Right lobe of liver (tissue), 6 donors: ENCODE results near the gene CHI3L1. TPM values are rescaled to one million over a fixed set of nuclear protein-coding genes. Genes with fewer than 3 reads are reported as not detected.

Source experiments
- ATAC-seq, 4 donors: fragments of 200-7000 bp; cut with Tn5 transposase; one replicate each; pipeline ENCODE4 v1.9.1; 2020; ENCODE audit warnings: mild to moderate bottlenecking in 4 of 4, moderate library complexity in 4 of 4
- DNase-seq, 3 donors: peaks; one replicate each; pipeline ENCODE4 v3.0.0-alpha.2; 2020
- H3K27ac ChIP-seq, 3 donors: fragments of 200-600 bp; one replicate each; pipeline ENCODE4 v1.8.0; 2022
- H3K27me3 ChIP-seq, 2 donors: fragments of 200-600 bp; one replicate each; pipeline ENCODE4 v1.8.0; 2022
- H3K36me3 ChIP-seq, 4 donors: fragments of 200-600 bp; sonication (generic) in 1 of 4; one replicate each; pipeline versions ENCODE4 v1.5.1 to v1.8.0; 2017 to 2022; ENCODE audit warnings: control low read depth in 1 of 4
- H3K4me1 ChIP-seq, 4 donors: fragments of 200-600 bp; sonication (generic) in 1 of 4; one replicate each; pipeline versions ENCODE4 v1.5.1 to v1.8.0; 2017 to 2022; ENCODE audit warnings: control low read depth in 1 of 4
- H3K4me3 ChIP-seq, 3 donors: fragments of 200-600 bp; one replicate each; pipeline ENCODE4 v1.8.0; 2022
- H3K9me3 ChIP-seq, 4 donors: fragments of 200-600 bp; sonication (generic) in 1 of 4; one replicate each; pipeline versions ENCODE4 v1.5.1 to v1.8.0; 2017 to 2022; ENCODE audit warnings: control low read depth in 1 of 4
- POLR2A ChIP-seq: fragments of 450-650 bp; IDR thresholded peaks from one replicate; pipeline ENCODE4 v1.6.1; 2017; ENCODE audit warnings: antibody characterized with exemption, mild to moderate bottlenecking
- WGBS: methylation state at CpG from one replicate; pipeline ENCODE4 v1.1.6; 2018; ENCODE audit warnings: low coverage, low lambda C conversion rate; ENCODE audit not compliant: insufficient coverage; ENCODE audit errors: missing lambda C conversion rate; 5-methylcytosine and 5-hydroxymethylcytosine counted together
- intact Hi-C, 2 donors: fragments of 100-400 bp; cut with DNase I; formaldehyde crosslinking; loops; one replicate each; pipeline versions ENCODE4 v1.11.2 to v1.14.1; 2022
- total RNA-seq, 6 experiments: library from RNA; depleted of rRNA in 2 of 6; stranded (reverse); fragments of >200 nt in 2 of 6; fragmentation: NEBNext Ultra II Directional in 3 of 6; extraction: Animal tissue kit (Norgen Biotek cat#: 25700) in 3 of 6; gene quantifications; one replicate each; pipeline versions ENCODE4 v1.1.0 to v1.2.4, GENCODE V29; 2016 to 2023
- TF ChIP-seq, protein P1 (sequence below), 4 donors: fragments of 200-600 bp in 3 of 4; fragments of 450-650 bp in 1 of 4; IDR thresholded peaks; one replicate each; pipeline versions ENCODE4 v1.5.1 to v1.8.0; 2016 to 2022; ENCODE audit warnings: antibody characterized with exemption in 4 of 4, mild to moderate bottlenecking in 2 of 4
- donor health status: DM: no; HTN: yes; CAD: no.
- donor health status: DM: no; HTN: no; CAD: no.
- donor health status: DM: no; HTN: no; CAD: no.
- donor health status: DM: no; HTN: yes; CAD: no.
- donor health status: DM: no; HTN: yes; CAD: no.

Gene CHI3L1
- total RNA-seq, 6 experiments from 2014 or later: 2.8 to 397 (median 219) TPM

DNA sequence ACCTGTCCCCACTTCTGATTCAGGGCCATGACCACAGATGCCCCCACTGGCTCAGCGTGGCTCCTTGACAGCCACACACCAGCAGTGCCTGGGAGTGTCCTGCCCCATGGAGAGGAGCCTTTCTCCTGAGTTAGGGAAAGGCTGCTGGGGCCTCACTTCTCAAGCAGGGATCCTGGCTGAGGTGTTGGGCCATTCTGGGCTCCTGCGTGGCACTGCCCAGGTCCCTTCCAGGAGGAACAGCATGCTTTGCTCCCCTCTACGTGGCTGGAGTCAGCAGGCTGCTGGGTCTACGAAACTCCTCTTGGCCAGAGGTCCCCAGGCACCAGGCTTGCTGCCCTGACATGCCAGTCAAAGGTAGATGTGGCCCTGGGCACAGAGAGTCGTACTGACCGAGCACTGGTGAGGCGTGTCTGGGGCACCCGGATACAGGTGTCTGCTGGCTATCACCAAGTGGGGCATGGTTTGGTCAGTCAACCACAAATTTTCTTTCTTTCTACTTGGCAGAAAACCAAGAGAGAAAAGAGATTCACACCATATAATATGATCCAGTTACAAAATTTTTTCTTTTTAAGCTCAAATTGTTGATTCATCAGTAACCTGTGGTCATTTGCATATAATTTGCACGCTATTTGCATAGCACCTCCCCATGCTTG, 54.8 kb downstream of the CHI3L1 start:
- peaks cover 0 to 13% (median 2%) of the 10 kb centered on the region in 4 donors for H3K4me1 ChIP-seq
- H3K27me3 ChIP-seq: no peaks in the 10 kb centered on the region
- H3K36me3 ChIP-seq: no peaks in the 10 kb centered on the region
- no peak overlapping the region for H3K27ac ChIP-seq
- no peaks in the 10 kb centered on the region for H3K9me3 ChIP-seq
- intact Hi-C loops: no loop called here
- ATAC-seq: no peak
- no peak for DNase-seq
- WGBS: 85% methylated on average over 3 of the region's 9 CpGs
- no peak overlapping the region for H3K4me3 ChIP-seq
- no peak for TF ChIP-seq POLR2A
- TF ChIP-seq, protein P1, sequence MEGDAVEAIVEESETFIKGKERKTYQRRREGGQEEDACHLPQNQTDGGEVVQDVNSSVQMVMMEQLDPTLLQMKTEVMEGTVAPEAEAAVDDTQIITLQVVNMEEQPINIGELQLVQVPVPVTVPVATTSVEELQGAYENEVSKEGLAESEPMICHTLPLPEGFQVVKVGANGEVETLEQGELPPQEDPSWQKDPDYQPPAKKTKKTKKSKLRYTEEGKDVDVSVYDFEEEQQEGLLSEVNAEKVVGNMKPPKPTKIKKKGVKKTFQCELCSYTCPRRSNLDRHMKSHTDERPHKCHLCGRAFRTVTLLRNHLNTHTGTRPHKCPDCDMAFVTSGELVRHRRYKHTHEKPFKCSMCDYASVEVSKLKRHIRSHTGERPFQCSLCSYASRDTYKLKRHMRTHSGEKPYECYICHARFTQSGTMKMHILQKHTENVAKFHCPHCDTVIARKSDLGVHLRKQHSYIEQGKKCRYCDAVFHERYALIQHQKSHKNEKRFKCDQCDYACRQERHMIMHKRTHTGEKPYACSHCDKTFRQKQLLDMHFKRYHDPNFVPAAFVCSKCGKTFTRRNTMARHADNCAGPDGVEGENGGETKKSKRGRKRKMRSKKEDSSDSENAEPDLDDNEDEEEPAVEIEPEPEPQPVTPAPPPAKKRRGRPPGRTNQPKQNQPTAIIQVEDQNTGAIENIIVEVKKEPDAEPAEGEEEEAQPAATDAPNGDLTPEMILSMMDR (IDR thresholded peaks at IDR 0.05): no peak

DNA sequence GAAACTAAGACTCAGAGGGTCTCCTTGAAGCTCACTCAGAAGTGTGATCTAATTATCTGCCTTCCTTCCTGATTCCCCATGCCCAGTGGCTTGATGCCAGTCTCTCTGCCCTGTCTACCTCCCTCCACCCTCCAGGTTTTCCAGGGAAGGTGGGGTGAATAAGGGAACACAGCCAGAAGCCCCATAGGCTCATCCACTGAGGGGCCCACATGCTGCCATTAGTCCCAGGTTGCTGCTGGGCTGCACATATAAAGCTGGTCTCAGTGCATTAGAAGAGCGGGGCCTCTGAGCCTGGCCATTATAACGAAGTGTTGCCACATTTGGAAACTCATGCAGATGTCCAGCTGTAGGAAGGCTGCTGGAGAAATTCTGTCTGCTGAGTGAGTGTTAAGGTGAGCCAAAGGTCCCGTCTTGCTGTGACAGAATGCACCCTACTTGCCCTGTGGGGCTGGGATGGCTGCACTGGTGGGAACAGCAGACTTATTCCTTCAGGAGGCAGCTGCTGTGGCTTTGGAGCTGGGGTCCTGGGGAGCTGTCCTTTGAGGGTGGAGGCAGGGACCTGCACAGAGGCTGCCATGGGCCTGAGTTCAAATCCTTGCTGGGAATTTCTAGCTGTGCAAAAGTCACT, 56.0 kb downstream of the CHI3L1 start:
- intact Hi-C loops: no loop called here
- no peak for TF ChIP-seq POLR2A
- TF ChIP-seq, protein P1 (IDR thresholded peaks at IDR 0.05): no peak
- whole genome bisulfite sequencing: 80% methylated on average over 3 of the region's 3 CpGs
- no peak overlapping the region for H3K4me3 ChIP-seq
- H3K27me3 ChIP-seq: peaks cover 0 to 5% of the 10 kb centered on the region in 2 donors
- H3K27ac ChIP-seq: no peak overlapping the region
- peaks cover 0 to 13% (median 2%) of the 10 kb centered on the region in 4 donors for H3K4me1 ChIP-seq
- DNase-seq: no peak
- H3K9me3 ChIP-seq: no peaks in the 10 kb centered on the region
- no peak for ATAC-seq
- no peaks in the 10 kb centered on the region for H3K36me3 ChIP-seq

DNA sequence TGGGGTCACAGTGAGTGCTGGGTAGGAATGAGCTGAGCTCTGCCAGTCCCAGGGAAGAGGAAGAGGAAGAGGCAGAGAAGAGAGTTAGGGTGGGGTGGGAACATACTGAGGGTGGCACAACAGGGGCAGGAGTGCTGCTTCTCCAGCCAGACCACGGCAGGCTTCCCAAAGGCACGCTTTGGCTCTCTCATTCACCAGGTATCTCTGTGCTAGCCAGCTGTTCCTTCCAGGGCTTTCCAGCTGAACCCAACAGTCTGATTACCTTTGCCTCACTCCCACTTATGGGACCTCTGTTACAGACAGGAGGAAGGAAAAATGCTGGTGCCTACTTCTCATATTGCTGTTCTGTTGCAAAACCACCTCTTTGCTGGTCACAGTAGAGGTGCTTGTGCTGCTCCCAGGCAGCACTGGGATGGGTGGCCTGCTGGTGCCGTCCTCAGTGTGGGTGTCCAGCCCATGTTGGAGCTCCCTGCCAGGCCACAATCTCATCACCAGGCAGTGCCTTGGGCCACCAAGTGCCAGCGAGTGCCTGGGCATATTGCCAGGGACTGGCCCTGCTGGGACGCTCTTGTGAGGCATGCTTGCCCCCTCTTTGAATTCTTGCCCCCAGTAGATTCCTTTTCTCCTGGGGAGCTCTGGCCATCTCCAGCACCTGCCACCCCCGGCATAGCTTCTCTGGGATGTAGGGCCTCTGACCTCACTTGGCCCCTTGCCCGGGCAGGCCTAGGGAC, 56.8 kb downstream of the CHI3L1 start:
- Histone ChIP-seq H3K36me3 (no peaks in the 10 kb centered on the region), H3K4me3 (no peak overlapping the region), H3K27ac (no peak overlapping the region), H3K9me3 (no peaks in the 10 kb centered on the region), H3K4me1 (peaks cover 0 to 13% (median 2%) of the 10 kb centered on the region in 4 donors), H3K27me3 (peaks cover 0 to 5% of the 10 kb centered on the region in 2 donors)
- 17% methylated on average over 4 of the region's 7 CpGs for WGBS
- no peak for TF ChIP-seq POLR2A
- TF ChIP-seq, protein P1 (IDR thresholded peaks at IDR 0.05): no peak
- intact Hi-C loops: no loop called here
- ATAC-seq (peak in 3 of 4 donors; percentile 17 to 27 (median 23)), DNase-seq (peak in 2 of 3 donors; percentile 54 to 59)

Other genes with a start within 250 kb of the CHI3L1 start
- gene ADIPOR1, start 228.4 kb downstream of the CHI3L1 start, total RNA-seq: 10 to 100 TPM; 49.3 to 88.3 (median 61.1) TPM
- gene CYB5R1, start 219.4 kb downstream of the CHI3L1 start, total RNA-seq: 10 to 100 TPM; 29.6 to 42.7 (median 36.4) TPM
- 10 to 100 TPM; 21.4 to 38.1 (median 31.0) TPM for gene TMEM183A, start 179.3 kb downstream of the CHI3L1 start, total RNA-seq
- 1 to 10 TPM in 1 of 6 experiments, under 1 TPM in 4, not detected in 1; 0.18 to 5.5 (median 0.49) TPM for gene PPFIA4, start 160.2 kb downstream of the CHI3L1 start, total RNA-seq
- gene MYOG, start 100.7 kb downstream of the CHI3L1 start, total RNA-seq: not detected
- under 1 TPM in 5 of 6 experiments, not detected in 1; 0.31 to 0.78 (median 0.39) TPM for gene ADORA1, start 59.0 kb downstream of the CHI3L1 start, total RNA-seq
- gene MYBPH, start 10.9 kb downstream of the CHI3L1 start, total RNA-seq: under 1 TPM in 1 of 6 experiments, not detected in 5; 0.12 TPM
- gene CHIT1, start 43.0 kb upstream of the CHI3L1 start, total RNA-seq: under 1 TPM in 3 of 6 experiments, not detected in 3; 0.46 to 0.61 (median 0.46) TPM
- 10 to 100 TPM in 1 of 6 experiments, 1 to 10 TPM in 5; 2.0 to 11.2 (median 5.4) TPM for gene BTG2, start 118.8 kb upstream of the CHI3L1 start, total RNA-seq
- 1 to 10 TPM; 2.7 to 9.0 (median 3.8) TPM for gene FMOD, start 164.4 kb upstream of the CHI3L1 start, total RNA-seq